AG04449 (cell line): ENCODE measurements around the gene SRF.

Experiments used
- CTCF ChIA-PET: fragments of 350-600 bp; formaldehyde crosslinking; extraction: SDS; loops from one replicate; lab custom pipeline; 2021; ENCODE audit warnings: antibody characterized with exemption; lab: Yijun Ruan, JAX
- POLR2A ChIA-PET: fragments of 400-600, 350-600 bp; formaldehyde crosslinking; extraction: SDS; loops from one replicate; lab custom pipeline; 2020; ENCODE audit warnings: antibody characterized with exemption, inconsistent platforms; lab: Yijun Ruan, JAX
- DNase-seq: peaks from one replicate; pipeline ENCODE4 v3.0.0-alpha.2; 2010; ENCODE audit warnings: low read depth, low spot score
- H3K4me3 ChIP-seq: 2 replicates; pipeline ENCODE4 v1.5.1; 2011; ENCODE audit warnings: low read depth, mild to moderate bottlenecking, control low read depth, low read length
- TF ChIP-seq, protein P1 (sequence below): IDR thresholded peaks from one replicate; pipeline ENCODE4 v1.5.1; 2011; ENCODE audit warnings: mild to moderate bottlenecking, moderate library complexity, low read length, control low read depth, inconsistent platforms; ENCODE audit not compliant: insufficient read depth; ENCODE audit errors: missing control alignments

Gene SRF

DNA sequence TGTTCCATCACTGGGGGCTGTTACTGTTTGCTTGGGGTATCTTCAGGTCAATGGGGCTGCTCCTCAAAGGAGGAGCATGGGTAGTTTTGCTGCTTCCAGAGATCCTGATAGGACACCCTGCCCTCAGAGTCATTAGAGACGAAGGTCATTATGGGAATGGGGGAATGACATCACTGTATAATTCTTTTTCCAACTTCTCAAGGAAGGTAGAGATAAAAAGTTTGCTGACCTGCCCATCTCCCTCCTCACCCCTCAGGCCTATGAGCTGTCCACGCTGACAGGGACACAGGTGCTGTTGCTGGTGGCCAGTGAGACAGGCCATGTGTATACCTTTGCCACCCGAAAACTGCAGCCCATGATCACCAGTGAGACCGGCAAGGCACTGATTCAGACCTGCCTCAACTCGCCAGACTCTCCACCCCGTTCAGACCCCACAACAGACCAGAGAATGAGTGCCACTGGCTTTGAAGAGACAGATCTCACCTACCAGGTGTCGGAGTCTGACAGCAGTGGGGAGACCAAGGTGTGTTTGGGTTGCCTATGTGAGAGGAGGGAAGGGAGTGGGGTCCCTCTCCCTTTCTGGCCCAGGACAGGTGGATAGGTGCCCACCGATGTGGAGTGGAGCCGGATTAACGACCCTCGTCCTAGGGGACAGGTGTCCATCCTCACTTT, 2.7 kb downstream of the SRF start:
- peak overlapping the region; percentile 99 for H3K4me3 ChIP-seq
- TF ChIP-seq, protein P1, sequence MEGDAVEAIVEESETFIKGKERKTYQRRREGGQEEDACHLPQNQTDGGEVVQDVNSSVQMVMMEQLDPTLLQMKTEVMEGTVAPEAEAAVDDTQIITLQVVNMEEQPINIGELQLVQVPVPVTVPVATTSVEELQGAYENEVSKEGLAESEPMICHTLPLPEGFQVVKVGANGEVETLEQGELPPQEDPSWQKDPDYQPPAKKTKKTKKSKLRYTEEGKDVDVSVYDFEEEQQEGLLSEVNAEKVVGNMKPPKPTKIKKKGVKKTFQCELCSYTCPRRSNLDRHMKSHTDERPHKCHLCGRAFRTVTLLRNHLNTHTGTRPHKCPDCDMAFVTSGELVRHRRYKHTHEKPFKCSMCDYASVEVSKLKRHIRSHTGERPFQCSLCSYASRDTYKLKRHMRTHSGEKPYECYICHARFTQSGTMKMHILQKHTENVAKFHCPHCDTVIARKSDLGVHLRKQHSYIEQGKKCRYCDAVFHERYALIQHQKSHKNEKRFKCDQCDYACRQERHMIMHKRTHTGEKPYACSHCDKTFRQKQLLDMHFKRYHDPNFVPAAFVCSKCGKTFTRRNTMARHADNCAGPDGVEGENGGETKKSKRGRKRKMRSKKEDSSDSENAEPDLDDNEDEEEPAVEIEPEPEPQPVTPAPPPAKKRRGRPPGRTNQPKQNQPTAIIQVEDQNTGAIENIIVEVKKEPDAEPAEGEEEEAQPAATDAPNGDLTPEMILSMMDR, result no peak
- no peak for DNase-seq
- POLR2A ChIA-PET, result interaction anchor here (0.9 to 2.5 kb wide), 7 partner anchors 12 to 336 kb away, joined by 3 to 5 read pairs (median 4); partner anchors contain the start of genes CUL7, KLC4, KLHDC3 and LRRC73
- CTCF ChIA-PET, result interaction anchor here (0.6 to 1.8 kb wide), 5 partner anchors 20 to 119 kb away, joined by 3 to 4 read pairs (median 3); no protein-coding TSS in a partner anchor

DNA sequence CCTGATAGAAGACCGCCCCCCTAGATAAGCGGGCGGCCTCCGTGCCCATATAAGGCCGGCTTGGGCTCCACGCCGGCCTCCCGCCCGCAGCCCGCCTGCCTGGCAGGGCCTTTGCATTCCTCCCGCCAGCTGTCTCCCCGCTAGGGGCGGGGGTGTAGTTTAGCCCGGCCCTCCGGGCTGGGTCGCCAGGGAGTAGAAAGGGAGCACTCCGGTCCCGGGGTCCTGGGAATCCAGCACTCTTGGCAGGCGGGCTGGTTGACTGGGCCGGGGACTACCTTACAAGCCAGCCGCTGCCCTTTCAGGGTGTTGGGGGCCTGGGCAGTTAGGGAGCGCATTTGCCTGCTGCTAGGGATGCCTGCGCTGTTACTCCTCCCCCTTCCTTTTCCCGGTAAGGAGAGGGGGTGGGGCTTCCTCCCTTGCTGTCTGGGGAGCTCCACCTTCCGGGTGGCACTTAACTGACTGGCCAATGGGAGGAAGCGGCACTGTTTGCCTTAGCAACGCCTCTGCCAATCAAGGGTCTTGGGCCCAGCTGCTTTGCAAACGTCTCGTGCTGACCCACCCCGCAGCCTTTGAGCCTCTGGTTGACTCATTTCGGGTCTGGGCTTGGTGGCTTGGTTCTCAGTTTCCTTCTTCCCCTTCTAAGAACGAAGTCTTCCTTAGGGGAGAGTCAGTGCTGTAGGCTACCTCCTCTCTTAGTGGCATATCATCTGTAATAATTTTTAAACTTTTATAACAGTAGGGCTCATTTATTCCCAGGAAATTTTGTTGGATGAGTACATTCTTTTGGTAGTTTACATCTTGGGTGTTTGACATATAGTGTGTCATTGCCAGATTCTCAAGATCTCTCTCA, 3.4 kb downstream of the SRF start:
- TF ChIP-seq, protein P1, result peak; percentile 12
- peak; percentile 96 for DNase-seq
- CTCF ChIA-PET, result interaction anchor here (0.7 to 1.8 kb wide), 5 partner anchors 55 to 333 kb away, joined by 3 to 4 read pairs (median 4); partner anchors contain the start of gene DNPH1
- POLR2A ChIA-PET, result interaction anchor here (0.6 to 2.5 kb wide), 8 partner anchors 10 to 336 kb away, joined by 3 to 5 read pairs (median 4); partner anchors contain the start of genes CUL7, KLC4, LRRC73 and MRPL2
- peak overlapping the region; percentile 99 for H3K4me3 ChIP-seq

DNA sequence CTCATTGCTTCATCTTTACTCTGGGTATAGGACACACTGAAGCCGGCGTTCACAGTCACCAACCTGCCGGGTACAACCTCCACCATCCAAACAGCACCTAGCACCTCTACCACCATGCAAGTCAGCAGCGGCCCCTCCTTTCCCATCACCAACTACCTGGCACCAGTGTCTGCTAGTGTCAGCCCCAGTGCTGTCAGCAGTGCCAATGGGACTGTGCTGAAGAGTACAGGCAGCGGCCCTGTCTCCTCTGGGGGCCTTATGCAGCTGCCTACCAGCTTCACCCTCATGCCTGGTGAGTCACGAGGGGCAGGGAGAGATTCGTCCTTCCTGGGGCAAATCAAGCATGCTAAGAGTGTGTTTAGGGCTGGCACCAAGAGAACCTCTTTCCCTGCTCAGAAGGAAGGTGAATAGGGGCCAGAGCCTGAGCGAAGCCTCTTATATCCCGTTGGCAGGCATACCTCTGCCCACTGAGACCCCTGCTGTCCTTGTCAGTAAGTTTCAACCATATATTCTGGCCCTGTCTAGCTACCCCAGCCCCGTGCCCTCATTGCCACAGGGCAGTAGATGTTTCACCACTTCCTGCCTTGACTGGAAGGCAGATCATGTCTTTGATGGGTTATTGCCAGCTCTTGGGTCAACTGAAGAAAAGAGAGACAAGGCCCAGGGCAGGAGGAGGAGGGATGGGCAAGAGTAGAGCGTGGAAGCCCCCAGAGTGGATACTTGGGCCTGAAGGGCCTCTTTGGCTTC, 4.8 kb downstream of the SRF start:
- H3K4me3 ChIP-seq, result no peak overlapping the region
- ChIA-PET CTCF (interaction anchor here (1.0 to 1.3 kb wide), 2 partner anchors 53 to 54 kb away, joined by 4 read pairs; partner anchors contain the start of gene DNPH1), POLR2A (interaction anchor here (0.7 to 2.5 kb wide), 2 partner anchors 8 to 155 kb away, joined by 3 to 5 read pairs; partner anchors contain the start of gene RRP36)
- DNase-seq, result no peak
- TF ChIP-seq, protein P1, result no peak

DNA sequence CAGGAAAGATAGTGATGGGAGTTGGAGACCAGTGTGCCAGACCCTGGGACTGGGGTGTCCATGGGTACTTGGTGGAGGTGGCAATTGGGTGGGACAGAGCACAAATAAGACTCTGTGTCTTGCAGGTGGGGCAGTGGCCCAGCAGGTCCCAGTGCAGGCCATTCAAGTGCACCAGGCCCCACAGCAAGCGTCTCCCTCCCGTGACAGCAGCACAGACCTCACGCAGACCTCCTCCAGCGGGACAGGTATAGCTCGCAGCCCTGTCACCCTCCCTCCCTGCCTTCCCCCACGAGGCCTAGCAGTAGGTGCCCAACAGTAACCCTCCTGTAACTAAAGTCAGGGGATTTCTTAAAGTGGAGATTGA, 5.3 kb downstream of the SRF start:
- ChIA-PET POLR2A (no interaction called here), CTCF (no interaction called here)
- no peak overlapping the region for H3K4me3 ChIP-seq
- DNase-seq, result no peak
- TF ChIP-seq, protein P1, result no peak

DNA sequence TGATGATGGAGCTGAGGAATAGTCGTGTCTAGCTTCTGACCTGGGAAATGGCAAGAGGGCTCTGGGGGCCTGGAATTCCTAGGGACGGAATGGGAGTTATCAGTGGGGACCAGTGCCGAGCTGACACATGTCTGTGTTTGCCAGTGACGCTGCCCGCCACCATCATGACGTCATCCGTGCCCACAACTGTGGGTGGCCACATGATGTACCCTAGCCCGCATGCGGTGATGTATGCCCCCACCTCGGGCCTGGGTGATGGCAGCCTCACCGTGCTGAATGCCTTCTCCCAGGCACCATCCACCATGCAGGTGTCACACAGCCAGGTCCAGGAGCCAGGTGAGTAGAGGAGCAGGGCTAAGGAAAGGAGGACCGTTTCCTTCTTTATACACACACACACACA, 7.1 kb downstream of the SRF start:
- H3K4me3 ChIP-seq, result no peak overlapping the region
- TF ChIP-seq, protein P1, result no peak
- ChIA-PET CTCF (interaction anchor here (1.5 kb wide), 1 partner anchor 52 kb away, joined by 3 read pairs; no protein-coding TSS in a partner anchor), POLR2A (no interaction called here)
- DNase-seq, result no peak
